Kasumi-1 (cell line): Measurements from ENCODE around the gene TTLL3.
A peak's percentile ranks its signal among the peaks of the same experiment; 100 is the strongest.
"Not testable (repeated sequence)": the region's sequence is repeated elsewhere in the genome, so short reads cannot be mapped to it uniquely, and the experiment has no call there.

Experiments
- DNase-seq, 2 experiments: peaks; one replicate each; lab custom pipeline; 2025; lab: John Stamatoyannopoulos, UW

TTLL3 gene, protein sequence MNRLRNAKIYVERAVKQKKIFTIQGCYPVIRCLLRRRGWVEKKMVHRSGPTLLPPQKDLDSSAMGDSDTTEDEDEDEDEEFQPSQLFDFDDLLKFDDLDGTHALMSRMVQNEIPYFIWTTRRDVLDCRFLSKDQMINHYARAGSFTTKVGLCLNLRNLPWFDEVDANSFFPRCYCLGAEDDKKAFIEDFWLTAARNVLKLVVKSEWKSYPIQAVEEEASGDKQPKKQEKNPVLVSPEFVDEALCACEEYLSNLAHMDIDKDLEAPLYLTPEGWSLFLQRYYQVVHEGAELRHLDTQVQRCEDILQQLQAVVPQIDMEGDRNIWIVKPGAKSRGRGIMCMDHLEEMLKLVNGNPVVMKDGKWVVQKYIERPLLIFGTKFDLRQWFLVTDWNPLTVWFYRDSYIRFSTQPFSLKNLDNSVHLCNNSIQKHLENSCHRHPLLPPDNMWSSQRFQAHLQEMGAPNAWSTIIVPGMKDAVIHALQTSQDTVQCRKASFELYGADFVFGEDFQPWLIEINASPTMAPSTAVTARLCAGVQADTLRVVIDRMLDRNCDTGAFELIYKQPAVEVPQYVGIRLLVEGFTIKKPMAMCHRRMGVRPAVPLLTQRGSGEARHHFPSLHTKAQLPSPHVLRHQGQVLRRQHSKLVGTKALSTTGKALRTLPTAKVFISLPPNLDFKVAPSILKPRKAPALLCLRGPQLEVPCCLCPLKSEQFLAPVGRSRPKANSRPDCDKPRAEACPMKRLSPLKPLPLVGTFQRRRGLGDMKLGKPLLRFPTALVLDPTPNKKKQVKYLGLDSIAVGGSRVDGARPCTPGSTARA

DNA sequence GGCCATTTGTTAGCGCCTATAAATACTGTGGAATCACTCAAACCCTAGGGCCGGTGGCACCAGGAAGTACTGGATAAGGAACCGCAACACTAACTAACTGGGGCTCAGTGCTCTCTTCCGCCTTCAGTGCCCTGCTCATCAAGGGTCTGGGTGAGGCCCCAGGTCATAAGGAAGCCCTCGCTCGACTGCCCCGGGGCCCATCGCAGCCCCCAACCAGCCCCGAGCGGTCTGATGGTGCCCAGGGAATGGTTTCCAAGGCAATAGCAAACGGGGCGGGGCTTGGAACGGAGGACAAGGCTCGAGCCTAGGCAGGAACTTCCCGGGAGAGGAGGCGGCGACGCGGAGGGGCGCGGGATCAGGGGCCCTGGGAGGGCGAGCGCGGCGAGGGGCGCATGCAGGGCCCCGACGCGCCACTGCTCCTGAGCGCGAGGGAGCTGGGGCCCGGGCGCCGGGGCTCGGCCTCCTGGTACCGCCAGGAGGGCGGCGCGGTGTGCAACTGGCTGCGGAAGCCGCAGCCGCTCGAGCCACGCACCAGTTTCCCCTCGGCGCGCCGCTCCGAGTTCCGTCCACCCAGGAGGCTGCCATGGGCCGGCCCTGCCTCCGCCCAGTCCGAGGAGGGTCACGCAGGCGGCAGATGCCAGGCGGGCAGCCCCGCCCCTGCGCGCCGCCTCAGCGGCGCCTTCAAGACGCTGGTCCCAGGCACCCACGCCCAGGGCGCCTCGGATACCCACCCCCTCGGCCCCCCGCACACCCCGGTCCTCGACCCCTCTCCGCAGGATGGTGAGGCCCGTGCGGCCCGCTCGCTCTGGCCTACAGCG is at the start of gene TTLL3:
TTLL3 (plus strand) TSS at position 648 of the 818 bp plus-strand sequence. CDS start 400 bp downstream, outside the sequence.
- peak; percentile 71 to 77 for DNase-seq

DNA sequence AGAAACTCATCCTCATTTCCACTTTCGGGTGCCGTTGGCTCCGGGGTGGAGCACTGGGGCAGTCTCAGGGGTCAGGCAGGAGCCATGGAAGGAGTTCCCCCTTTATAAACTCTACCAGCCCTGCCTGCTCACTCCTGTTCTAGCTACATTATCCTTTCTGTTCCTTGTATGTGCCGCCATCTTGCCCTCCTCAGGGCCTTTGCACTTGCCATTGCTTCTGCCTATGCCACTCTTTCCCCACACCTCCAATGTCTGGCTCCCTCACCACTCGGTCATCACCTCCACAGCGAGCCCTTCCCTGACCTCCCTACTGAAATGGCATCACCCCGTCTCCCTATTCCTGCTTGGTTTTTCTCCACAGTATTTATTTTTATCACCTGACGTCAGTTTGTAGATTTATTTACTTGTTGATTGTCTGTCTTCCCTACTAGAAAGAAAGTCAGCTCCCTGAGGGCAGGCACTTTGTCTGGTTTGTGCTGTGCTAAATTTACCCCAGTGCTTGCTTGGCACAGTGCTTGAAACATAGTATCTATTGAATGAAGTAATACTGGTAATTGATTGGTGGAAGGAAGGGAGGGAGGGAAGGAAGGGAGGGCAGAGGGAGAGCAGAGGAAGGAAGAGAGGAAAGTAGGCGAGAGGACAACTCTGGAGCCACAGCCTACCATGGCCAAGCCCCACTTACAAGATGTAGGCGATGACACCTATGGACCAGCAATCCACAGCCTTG is 49.1 kb upstream of the TTLL3 start:
- no peak for DNase-seq

DNA sequence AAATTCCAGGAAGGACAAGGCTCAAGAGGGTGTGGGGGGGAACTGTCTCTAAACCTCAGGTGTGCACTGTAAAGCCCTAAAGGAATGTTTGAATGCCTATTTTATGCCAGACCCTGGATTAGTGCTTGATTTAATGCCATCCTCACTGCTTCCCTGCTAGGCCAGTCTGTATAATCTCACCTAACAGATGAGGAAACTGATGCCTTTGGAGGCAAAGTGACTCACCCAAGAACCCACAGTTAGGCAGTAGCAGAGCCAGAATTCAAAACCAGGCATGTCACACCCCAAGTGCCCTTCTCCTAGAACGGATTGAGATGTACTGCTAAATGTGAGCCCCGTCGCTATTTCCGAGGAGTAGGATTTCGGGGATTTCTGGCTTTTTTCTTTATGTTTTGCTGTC is 48.1 kb upstream of the TTLL3 start:
- no peak for DNase-seq

DNA sequence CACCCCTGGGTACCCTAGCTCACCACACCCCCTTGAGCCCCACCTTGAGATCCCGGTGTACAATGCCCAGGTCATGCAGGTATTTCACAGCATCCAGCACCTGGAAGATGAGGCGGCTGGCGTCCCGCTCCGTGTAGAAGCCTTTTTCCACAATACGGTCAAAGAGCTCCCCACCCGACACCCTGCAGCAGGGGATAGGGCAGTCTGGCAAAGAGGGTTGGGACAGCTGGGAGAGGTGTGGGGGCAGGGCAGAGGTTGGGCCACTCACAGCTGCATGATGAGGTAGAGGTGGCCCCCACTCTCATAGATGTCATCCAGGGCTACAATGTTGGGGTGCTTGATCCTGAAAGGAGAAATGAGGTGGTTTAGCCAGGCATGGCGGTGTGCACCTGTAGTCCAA is 47.2 kb upstream of the TTLL3 start:
- DNase-seq = no peak

DNA sequence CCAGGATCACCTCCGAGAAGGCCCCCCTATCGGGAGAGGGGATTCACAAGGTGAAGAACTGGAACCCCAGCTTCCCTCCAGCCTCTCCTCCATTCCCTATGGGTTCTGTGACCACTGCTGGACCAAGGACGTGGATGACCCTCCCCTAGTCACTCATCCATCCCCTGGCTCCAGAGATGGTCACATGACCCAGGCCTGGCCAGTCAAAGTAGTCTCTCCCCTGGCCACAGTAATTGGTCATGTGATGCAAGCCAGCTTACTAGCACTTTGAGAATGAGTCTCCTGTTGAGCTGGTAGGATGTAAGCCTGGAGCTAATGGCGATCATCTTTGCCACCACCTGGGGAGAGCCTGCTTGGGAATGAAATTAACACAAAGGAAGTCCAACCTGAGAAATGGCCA is 44.2 kb upstream of the TTLL3 start:
- no peak for DNase-seq

DNA sequence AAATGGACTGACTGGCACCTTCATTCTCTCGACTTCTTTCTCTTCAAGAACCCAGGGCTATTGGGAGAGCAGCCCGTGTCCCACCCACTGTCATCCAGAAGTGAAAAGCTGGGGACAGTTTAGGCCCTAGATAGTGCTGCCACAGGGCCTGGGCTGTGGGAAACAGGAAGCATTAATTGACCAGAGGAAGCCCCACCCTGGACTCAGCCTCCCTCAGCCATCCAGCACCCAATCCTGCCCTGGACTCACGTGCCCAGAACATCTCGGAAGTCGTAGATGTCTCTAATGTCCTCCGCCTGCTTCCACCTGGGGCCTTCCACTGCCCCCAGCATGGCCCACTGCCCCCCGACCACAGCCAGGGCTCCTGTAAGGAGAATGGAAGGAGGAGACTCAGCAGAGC is 42.6 kb upstream of the TTLL3 start:
- DNase-seq = no peak

DNA sequence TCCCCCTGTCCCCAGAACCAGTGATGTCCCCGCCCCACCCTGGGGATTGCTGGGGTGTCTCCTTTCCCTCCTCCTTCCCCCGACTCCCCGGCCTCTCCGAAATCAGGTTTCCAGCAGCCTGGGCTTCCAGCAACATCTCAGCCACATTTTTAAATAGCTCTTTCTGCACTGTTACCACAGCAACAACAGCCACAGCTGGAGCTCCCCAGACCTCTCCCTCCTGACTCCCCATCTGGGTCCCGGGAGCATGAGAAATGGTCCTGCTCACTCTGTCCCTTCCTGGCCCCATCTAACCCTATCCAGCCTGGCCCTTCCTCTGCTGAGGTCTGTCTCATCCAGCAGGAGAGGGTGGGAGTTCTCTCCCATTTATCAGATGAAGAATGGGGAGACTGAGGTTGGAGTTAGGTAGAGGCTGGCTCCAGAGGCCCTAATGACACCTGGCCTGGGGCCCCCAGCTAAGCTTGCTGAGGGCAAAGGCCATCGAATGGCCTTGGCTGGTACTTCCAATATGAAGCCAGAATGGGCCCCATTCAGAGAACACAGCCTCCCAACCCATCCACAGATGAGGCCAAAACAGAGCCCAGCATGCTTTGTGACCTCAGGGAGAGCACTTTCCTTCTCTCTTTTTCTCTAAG is 41.8 kb upstream of the TTLL3 start:
- no peak for DNase-seq

DNA sequence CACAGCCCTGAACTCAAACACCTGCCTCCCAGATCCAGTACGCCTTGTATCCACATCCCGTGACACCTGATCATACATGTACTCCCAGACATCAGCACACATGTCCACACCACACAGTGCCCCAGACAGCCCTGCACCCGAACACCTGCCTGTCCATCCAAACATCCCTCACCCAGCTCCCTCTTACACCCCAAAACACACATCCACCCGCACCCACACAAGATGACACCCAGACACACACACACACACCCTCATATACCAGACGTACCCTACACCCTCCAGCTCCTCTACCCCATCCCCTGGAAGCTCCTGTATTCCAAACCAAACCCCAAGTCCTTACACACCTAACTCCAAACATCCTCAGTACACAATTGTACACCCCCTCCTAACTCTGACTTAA is 41.0 kb upstream of the TTLL3 start:
- no peak for DNase-seq

DNA sequence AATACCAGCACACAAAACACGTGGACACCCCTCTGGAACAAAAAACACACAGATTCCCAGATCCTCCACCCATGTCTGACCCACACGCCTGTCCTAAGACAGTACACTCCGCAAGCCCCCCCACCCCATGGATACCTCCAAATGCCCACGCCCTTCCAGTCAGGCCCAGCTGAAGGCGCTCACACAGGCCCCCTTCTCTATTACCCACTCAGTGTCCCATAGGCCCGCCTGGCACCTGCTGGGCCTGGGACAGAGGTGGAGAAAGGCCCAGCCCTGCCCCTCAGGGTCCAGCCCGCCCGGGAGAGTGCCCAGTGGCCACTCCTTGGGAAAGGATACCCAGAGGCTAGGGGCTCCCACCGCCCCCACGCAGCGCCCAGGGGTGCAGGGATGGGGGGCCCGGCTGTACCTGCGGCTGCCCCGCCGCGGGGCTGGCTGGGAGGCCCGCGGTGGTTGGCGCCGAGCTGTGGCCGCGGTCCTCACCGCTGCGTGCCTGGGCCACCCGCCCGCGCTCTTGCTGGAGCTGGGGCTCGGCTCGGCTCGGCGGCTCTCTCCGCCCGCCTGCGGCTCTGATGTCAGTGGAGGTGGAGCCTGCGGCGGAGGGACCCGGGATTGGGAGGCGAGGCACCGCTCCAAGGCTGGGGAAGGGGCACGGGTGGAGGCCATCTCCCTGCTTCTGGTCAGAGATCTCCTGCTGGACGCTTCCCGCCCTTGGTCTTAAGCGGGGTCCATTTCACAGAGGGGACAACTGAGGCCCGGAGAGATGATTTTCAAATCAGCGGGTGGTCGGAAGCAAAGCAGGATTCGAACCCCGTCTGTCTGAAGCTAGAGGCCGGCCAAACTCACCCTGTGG is 40.4 kb upstream of the TTLL3 start, which contains the start of gene CAMK1:
CAMK1 (minus strand) TSS at position 522 of the 850 bp plus-strand sequence. CDS start 2,198 bp downstream, outside the sequence.
- DNase-seq = no peak

DNA sequence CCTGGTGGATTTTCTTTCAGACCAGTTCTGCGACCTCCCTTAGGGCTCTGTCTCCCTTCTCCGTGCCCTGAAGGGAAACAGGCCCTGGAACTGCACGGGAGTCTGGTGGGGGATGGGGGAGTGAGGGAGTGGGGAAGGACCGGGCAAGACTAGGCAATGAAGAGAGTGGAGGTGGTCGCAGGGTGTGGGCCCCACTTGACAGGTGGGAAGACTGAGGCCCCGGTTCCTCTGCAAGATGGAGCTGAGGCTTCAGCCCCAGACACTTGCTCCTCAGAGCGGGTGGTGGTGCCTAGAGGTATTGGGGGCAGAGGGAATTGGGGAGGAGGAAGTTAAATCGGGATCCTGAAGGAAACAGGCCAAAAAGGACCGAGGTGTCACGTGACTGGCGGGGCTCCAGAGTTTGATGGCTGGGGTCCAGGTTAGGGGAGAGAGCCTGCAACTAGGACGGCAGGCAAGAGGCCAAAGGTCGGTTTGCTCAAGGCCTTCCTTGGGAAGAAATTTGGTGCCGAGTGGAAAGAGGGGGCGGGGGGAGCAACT is 39.7 kb upstream of the TTLL3 start:
- DNase-seq = no peak

DNA sequence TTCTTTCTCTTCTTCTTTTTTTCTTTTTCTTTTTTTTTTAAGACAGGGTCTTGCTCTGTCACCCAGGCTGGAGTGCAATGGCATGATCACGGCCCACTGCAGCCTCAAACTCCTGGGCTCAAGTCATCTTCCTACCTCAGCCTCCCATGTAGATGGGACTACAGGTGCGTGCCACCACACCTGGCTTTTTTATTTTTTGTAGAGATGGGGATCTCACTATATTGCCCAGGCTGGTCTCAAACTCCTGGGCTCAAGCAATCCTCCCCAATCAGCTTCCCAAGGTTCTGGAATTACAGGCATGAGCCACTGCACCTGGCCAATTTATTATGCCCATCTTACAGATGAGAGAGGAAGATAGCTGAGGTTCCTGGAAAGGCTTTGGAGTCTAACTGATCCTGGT is 39.1 kb upstream of the TTLL3 start:
- DNase-seq = not testable (repeated sequence)

DNA sequence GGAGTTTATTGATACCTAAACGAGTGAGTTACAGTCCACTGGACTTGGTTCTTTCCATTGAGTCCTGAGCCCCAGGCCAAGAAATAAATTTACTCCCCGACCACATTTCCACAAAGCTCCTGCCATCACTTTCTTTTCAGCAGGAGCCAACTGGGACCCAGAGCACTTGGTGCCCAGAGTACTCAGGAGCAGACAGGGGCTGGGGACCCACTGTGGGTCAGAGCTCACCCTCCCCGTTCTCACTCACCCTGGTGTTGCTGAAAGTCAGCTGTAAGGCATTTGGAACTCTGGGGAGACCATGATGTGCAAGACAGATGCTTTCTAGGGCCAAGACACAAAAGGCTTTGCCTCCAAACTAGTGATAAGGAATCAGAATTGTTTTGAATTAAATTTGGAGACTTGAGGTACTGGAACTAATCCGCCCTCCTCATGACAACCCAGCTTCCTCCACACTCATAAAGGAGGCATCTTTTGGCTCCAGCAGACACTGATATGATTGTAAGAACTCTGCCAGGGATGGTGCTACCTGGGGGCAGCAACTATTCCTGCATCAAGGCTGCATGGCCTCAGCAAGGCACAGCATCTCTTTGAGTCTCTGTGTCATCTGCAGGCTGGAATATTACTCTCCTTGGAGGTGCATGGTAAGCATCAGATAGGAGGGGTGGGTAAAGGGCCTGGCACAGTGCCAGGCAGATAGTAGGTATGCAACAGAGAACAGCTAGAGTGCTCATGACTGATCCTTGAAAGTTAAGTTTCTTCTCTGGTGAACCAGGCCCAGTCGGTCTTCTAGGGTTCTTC is 33.0 kb upstream of the TTLL3 start:
- DNase-seq = no peak

DNA sequence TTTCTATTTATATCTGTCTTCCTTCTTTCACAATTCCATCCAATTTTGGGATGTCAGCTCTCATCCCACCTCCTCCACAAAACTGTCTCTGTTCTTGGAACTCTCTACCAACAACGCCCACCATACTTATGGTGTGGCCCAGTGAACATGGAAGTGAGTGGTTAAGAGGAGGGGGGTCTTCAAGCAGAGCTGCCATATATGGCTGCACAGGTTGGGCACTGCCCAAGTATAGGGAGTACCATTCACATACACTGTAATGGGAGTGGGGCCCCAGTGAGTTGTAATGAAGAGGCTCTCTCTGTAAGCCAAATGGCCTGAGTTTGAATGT is 32.4 kb upstream of the TTLL3 start:
- DNase-seq = no peak

DNA sequence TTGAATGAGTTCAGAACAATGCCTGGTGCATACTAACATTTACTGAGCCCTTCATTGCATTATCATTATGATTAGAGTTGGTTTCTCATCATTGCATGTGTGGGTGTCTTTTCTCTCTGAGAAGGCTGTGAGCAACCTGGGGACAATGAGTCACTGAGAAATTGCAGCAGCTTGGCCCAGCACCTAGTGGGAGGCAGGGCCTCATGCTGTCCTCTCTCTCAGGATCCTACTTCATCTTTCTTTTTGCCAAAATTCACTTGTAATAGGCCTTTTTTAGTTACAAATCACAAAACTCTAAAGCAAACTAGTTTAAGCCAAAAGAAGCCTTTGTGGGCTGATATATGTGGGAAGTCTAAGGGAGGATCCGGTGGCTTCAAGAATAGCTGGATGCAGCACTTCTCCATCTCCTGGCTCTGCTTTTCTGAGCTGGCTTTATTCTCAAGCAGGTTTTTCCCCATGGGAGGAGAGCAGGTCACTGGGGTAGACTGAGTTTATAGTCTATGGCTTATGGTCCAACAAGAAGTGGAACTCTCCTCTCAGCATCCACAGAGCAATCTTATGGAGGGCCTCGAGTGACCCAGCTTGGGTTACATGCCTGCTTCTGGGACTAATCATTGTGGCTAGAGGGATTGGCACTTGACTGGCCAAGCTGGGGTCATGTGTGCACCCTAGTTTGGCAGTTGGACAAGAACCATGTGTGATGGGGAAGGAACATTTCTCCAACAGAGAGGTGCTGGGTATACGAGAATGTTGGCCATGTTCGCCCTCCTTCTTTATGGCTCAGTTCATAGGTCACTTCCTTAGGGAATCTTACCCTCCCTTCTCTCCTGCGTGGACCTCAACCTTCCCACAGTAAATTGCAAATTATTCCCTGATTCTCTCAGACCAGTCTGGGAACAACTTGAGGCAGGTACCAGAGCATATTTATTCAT is 31.7 kb upstream of the TTLL3 start:
- DNase-seq = no peak

DNA sequence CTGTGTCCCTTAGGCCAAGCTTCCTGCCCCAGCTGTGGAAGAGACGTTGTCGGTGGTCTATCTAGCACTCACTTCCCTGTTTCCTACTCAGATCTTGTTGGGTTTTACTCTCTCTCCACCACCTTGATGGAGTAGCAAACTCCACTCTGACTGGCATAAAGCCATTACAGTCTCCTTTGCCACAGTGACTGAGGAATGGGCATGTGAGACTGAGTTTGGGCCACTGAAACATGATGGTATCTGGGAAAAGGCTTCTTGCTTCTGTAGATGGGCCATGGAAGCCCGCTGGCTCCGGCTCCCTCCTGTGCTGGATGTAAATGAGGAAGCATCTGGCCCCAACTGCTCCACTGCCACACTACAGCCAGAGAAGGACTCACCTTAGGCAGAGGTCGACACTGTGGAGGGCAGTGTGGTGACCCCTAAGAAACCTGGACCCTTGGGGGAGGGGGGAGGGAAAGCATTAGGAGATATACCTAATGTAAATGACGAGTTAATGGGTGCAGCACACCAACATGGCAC is 30.9 kb upstream of the TTLL3 start:
- peak; percentile 7 to 19 for DNase-seq

DNA sequence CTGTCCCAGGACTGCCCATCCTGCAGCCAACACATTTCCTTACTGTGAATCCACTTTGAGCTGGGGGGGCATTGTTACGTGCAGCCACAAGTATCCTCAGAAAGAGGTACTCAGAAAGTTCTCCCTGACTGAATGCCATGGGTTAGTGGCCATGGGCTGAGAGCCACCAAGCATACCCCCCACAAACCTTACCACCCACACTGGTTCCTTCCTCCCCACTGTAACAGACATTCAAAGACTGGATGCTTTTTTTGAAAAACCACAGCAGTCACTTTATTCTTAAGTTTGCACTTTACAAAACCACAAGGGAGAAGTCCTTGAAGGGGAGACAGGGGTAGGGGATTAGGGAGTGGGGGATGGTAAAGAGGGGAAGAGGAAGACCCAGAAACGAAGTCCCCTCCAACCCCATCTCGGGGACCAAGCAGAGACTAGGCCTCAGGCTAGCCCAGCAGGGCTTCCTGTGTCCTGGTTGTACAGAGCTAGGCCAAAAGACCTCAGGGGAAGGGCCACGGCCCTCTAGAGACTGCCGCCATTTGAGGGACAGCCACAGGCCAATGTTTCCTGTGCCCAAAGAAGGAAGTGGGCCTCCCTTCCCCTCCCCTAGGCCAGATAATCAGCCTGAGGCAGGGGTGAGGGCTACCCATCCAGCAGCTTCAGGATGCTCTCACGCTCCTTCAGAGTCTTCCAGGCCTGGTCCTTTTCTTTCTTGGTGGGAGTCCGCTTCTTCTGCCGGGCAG is 30.2 kb upstream of the TTLL3 start:
- peak; percentile 88 to 91 for DNase-seq

DNA sequence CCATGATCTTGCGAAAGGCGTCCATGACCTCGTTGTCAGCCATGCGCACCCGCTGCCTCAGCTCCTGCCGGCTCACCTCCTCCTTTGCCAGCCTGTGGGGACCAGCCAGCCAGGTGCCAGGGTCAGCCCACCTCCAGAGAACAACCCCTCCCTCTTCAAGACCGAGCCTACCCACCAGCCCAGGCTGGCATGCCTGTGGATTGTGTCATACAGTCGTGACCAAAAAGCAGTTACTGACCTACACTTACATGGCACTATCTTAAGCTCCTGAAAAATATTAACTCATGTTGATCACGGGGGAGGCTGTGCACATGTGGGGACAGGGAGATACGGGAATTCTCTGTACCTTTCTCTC is 29.6 kb upstream of the TTLL3 start:
- no peak for DNase-seq
